SK-N-MC (cell line): ENCODE data around the gene TPRG1L.

Experiments used
- EZH2 ChIP-seq: fragments of 200-600 bp; sonication (generic); IDR thresholded peaks from one replicate; pipeline ENCODE4 v1.6.1; 2017; ENCODE audit warnings: antibody characterized with exemption
- POLR2AphosphoS5 ChIP-seq: IDR thresholded peaks from 2 replicates; pipeline ENCODE4 v1.6.1; 2012; ENCODE audit warnings: mild to moderate bottlenecking, low read depth, low read length, borderline replicate concordance

GRCh38 chr1:3607703-3608065 is 17.1 kb upstream of the TPRG1L start:
- no peak for TF ChIP-seq EZH2
- TF ChIP-seq POLR2AphosphoS5 = no peak
